Gastroesophageal sphincter (tissue), 4 donors: ENCODE results near the gene ZFYVE9. TPM values are rescaled to one million over a fixed set of nuclear protein-coding genes. Genes with fewer than 3 reads are reported as not detected.

ENCODE experiments used
- ATAC-seq: fragments of 150-250 bp; one replicate; pipeline ENCODE4 v1.9.1; 2016; ENCODE audit warnings: mild to moderate bottlenecking, moderate library complexity
- H3K27ac ChIP-seq, 4 donors: fragments of 200-600 bp; sonication (generic) in 3 of 4; 1 replicate in 3 of 4; 2 replicates in 1 of 4; pipeline ENCODE4 v1.5.1; 2016 to 2019
- H3K27me3 ChIP-seq: fragments of 200-600 bp; sonication (generic); one replicate; pipeline ENCODE4 v1.5.1; 2019
- H3K36me3 ChIP-seq, 2 donors: fragments of 200-600 bp; sonication (generic); one replicate each; pipeline ENCODE4 v1.5.1; 2019; ENCODE audit warnings: control low read depth in 1 of 2
- H3K4me1 ChIP-seq, 3 donors: fragments of 200-600 bp; sonication (generic); 1 replicate in 2 of 3; 2 replicates in 1 of 3; pipeline ENCODE4 v1.5.1; 2016 to 2019; ENCODE audit warnings: control low read depth in 2 of 3
- H3K4me3 ChIP-seq, 2 donors: fragments of 200-600 bp; sonication (generic); one replicate each; pipeline ENCODE4 v1.5.1; 2019; ENCODE audit warnings: mild to moderate bottlenecking in 1 of 2, moderate library complexity in 1 of 2
- H3K9me3 ChIP-seq, 3 donors: fragments of 200-600 bp; sonication (generic); one replicate each; pipeline ENCODE4 v1.5.1; 2017 to 2019; ENCODE audit warnings: control low read depth in 2 of 3
- CTCF ChIP-seq, 4 experiments: fragments of 200-600 bp in 2 of 4; fragments of 450-650 bp in 2 of 4; sonication (generic) in 1 of 4; IDR thresholded peaks; one replicate each; pipeline ENCODE4 v1.5.1; 2017 to 2019; ENCODE audit warnings: antibody characterized with exemption in 4 of 4, mild to moderate bottlenecking in 2 of 4, moderate library complexity in 2 of 4
- EP300 ChIP-seq: sonication (generic); formaldehyde crosslinking; IDR thresholded peaks from one replicate; pipeline ENCODE4 v1.6.1; 2017; ENCODE audit warnings: antibody characterized with exemption, mild to moderate bottlenecking
- POLR2A ChIP-seq, 2 donors: fragments of 450-650 bp; IDR thresholded peaks; one replicate each; pipeline ENCODE4 v1.6.1; 2017; ENCODE audit warnings: antibody characterized with exemption in 2 of 2, mild to moderate bottlenecking in 2 of 2, moderate library complexity in 1 of 2
- POLR2AphosphoS5 ChIP-seq: sonication (generic); formaldehyde crosslinking; IDR thresholded peaks from one replicate; pipeline ENCODE4 v1.6.1; 2017; ENCODE audit warnings: antibody characterized with exemption
- WGBS, 2 donors: methylation state at CpG; one replicate each; pipeline ENCODE4 v1.1.5; 2018; ENCODE audit warnings: low coverage in 1 of 2; 5-methylcytosine and 5-hydroxymethylcytosine counted together
- total RNA-seq, 4 donors: library from RNA; depleted of rRNA; stranded (reverse); fragments of >200 nt; gene quantifications; one replicate each; pipeline ENCODE4 v1.1.0, GENCODE V29; 2016

ZFYVE9 gene
- total RNA-seq, 4 donors from 2014 or later = 36.4 to 79.9 (median 40.4) TPM

- TF ChIP-seq POLR2AphosphoS5 (no peak), POLR2A (IDR thresholded peaks at IDR 0.05) (no peak), CTCF (IDR thresholded peaks at IDR 0.05) (no peak), EP300 (no peak)
- Histone ChIP-seq H3K4me3 (no peak overlapping the region), H3K27me3 (no peaks in the 10 kb centered on the region), H3K4me1 (peaks cover 0 to 15% (median 0%) of the 10 kb centered on the region in 3 donors), H3K27ac (no peak overlapping the region), H3K36me3 (no peaks in the 10 kb centered on the region), H3K9me3 (no peaks in the 10 kb centered on the region)
- WGBS, 2 donors = 93 to 97% methylated on average over 3 of the region's 3 CpGs
- ATAC-seq = no peak
These were observed 68.2 kb downstream of the ZFYVE9 start for GRCh38 chr1:52210044-52210443.

GRCh38 chr1:52216907-52217458 is 75.1 kb downstream of the ZFYVE9 start:
- Histone ChIP-seq H3K36me3 (peaks cover 0 to 27% of the 10 kb centered on the region in 2 donors), H3K4me1 (peaks cover 0 to 14% (median 0%) of the 10 kb centered on the region in 3 donors), H3K27ac (no peak overlapping the region), H3K27me3 (no peaks in the 10 kb centered on the region), H3K9me3 (peaks cover 0 to 26% (median 0%) of the 10 kb centered on the region in 3 donors), H3K4me3 (no peak overlapping the region)
- 92 to 94% methylated on average over 4 to 5 of the region's 5 CpGs for WGBS, 2 donors
- ATAC-seq = no peak
- TF ChIP-seq POLR2A (IDR thresholded peaks at IDR 0.05) (no peak), POLR2AphosphoS5 (no peak), EP300 (no peak), CTCF (IDR thresholded peaks at IDR 0.05) (no peak)

GRCh38 chr1:52225174-52225573 is 83.3 kb downstream of the ZFYVE9 start:
- H3K36me3 ChIP-seq = peaks cover 0 to 11% of the 10 kb centered on the region in 2 donors
- H3K27ac ChIP-seq = no peak overlapping the region
- H3K27me3 ChIP-seq = no peaks in the 10 kb centered on the region
- no peak for ATAC-seq
- no peak for TF ChIP-seq CTCF (IDR thresholded peaks at IDR 0.05)
- TF ChIP-seq POLR2AphosphoS5 = no peak
- no peak for TF ChIP-seq POLR2A (IDR thresholded peaks at IDR 0.05)
- no peak for TF ChIP-seq EP300
- peaks cover 0 to 22% (median 0%) of the 10 kb centered on the region in 3 donors for H3K9me3 ChIP-seq
- H3K4me1 ChIP-seq = no peaks in the 10 kb centered on the region
- H3K4me3 ChIP-seq = no peak overlapping the region
- 96% methylated on average over 8 of the region's 10 CpGs; no CpG with 5 or more reads in 1 of the 2 donors for WGBS, 2 donors

GRCh38 chr1:52229494-52229893 is 87.6 kb downstream of the ZFYVE9 start:
- 85 to 100% methylated on average over 3 of the region's 3 CpGs for WGBS, 2 donors
- Histone ChIP-seq H3K4me1 (no peaks in the 10 kb centered on the region), H3K27me3 (no peaks in the 10 kb centered on the region), H3K27ac (no peak overlapping the region), H3K4me3 (no peak overlapping the region), H3K9me3 (peaks cover 0 to 14% (median 0%) of the 10 kb centered on the region in 3 donors), H3K36me3 (peaks cover 0 to 19% of the 10 kb centered on the region in 2 donors)
- no peak for TF ChIP-seq POLR2A (IDR thresholded peaks at IDR 0.05)
- TF ChIP-seq CTCF (IDR thresholded peaks at IDR 0.05) = no peak
- no peak for TF ChIP-seq POLR2AphosphoS5
- TF ChIP-seq EP300 = no peak
- no peak for ATAC-seq

GRCh38 chr1:52233463-52233862 is 91.6 kb downstream of the ZFYVE9 start:
- H3K36me3 ChIP-seq = peaks cover 0 to 16% of the 10 kb centered on the region in 2 donors
- no peaks in the 10 kb centered on the region for H3K9me3 ChIP-seq
- TF ChIP-seq POLR2AphosphoS5 = no peak
- TF ChIP-seq POLR2A (IDR thresholded peaks at IDR 0.05) = no peak
- TF ChIP-seq EP300 = no peak
- no peak for TF ChIP-seq CTCF (IDR thresholded peaks at IDR 0.05)
- peaks cover 0 to 2% (median 0%) of the 10 kb centered on the region in 3 donors for H3K4me1 ChIP-seq
- no peak overlapping the region for H3K27ac ChIP-seq
- no peak overlapping the region for H3K4me3 ChIP-seq
- H3K27me3 ChIP-seq = no peaks in the 10 kb centered on the region
- no peak for ATAC-seq
- 88 to 95% methylated on average over 1 of the region's 1 CpG for WGBS, 2 donors
